Vagina (tissue), 2 donors: Measurements from ENCODE around the gene ZNF823.

ENCODE experiments used
- CTCF ChIP-seq, 3 experiments: fragments of 450-650 bp in 2 of 3; fragments of 200-600 bp in 1 of 3; sonication (generic) in 1 of 3; IDR thresholded peaks; one replicate each; pipeline ENCODE4 v1.5.1; 2017 to 2019; ENCODE audit warnings: antibody characterized with exemption in 3 of 3, mild to moderate bottlenecking in 2 of 3, moderate library complexity in 2 of 3
- POLR2A ChIP-seq, 2 donors: fragments of 450-650 bp; IDR thresholded peaks; one replicate each; pipeline ENCODE4 v1.6.1; 2017; ENCODE audit warnings: antibody characterized with exemption in 2 of 2, mild to moderate bottlenecking in 2 of 2, moderate library complexity in 2 of 2
- POLR2AphosphoS5 ChIP-seq, 2 donors: sonication (generic); formaldehyde crosslinking; IDR thresholded peaks; one replicate each; pipeline ENCODE4 v1.9.0; 2017; ENCODE audit warnings: antibody characterized with exemption in 2 of 2, mild to moderate bottlenecking in 2 of 2, low read depth in 1 of 2; ENCODE audit not compliant: insufficient read depth in 1 of 2

GRCh38 chr19:11749751-11750150 is 11.0 kb upstream of the ZNF823 start:
- TF ChIP-seq CTCF (IDR thresholded peaks at IDR 0.05) (no peak), POLR2A (IDR thresholded peaks at IDR 0.05) (no peak), POLR2AphosphoS5 (IDR thresholded peaks at IDR 0.05; ENCODE audit: insufficient read depth in 1 of 2, low read depth in 1 of 2) (no peak)
